GM12878 (cell line): ENCODE measurements around the gene CACNA1G. TPM values are rescaled to one million over a fixed set of nuclear protein-coding genes. Genes with fewer than 3 reads are reported as not detected.

Experiments
- ATAC-seq: fragments of 200-7000 bp; cut with Tn5 transposase; 3 replicates; pipeline ENCODE4 v1.9.1; 2020; ENCODE audit warnings: mild to moderate bottlenecking, moderate library complexity
- BruUV-seq: library from RNA; stranded (reverse); fragments of 400-500 nt; replicated peaks from 2 replicates; lab custom pipeline; 2021; lab: Mats Ljungman, UMichigan
- CTCF ChIA-PET: fragments of 300-600 bp; sonication (Branson Sonifier 250); formaldehyde crosslinking; extraction: SDS; loops from one replicate; lab custom pipeline; 2021; ENCODE audit warnings: inconsistent platforms; lab: Yijun Ruan, JAX
- POLR2A ChIA-PET: fragments of 350-600 bp; formaldehyde crosslinking; extraction: SDS; loops from one replicate; lab custom pipeline; 2021; ENCODE audit warnings: inconsistent platforms; lab: Charles Lee
- RAD21 ChIA-PET: fragments of 300-600 bp; sonication (Branson Sonifier 250); formaldehyde crosslinking; loops from one replicate; lab custom pipeline; 2023; ENCODE audit warnings: antibody characterized with exemption; ENCODE audit not compliant: unreplicated experiment; lab: Charles Lee
- SMC1A ChIA-PET: fragments of 300-600 bp; sonication (Branson Sonifier 250); formaldehyde crosslinking; loops from one replicate; lab custom pipeline; 2023; ENCODE audit not compliant: unreplicated experiment, uncharacterized antibody; lab: Charles Lee
- DNase-seq: peaks from one replicate; pipeline ENCODE4 v3.0.0-alpha.2; 2011; ENCODE audit warnings: low read depth, low spot score
- FAIRE-seq: peaks from 3 replicates; lab custom pipeline; 2011; peaks lifted over from hg19 to GRCh38; lab: Jason Lieb, UNC
- H2AFZ ChIP-seq: 2 replicates; pipeline ENCODE4 v1.6.0; 2011; ENCODE audit warnings: low read depth, low read length, control low read depth; ENCODE audit not compliant: control insufficient read depth
- H3K27ac ChIP-seq: 2 replicates; pipeline ENCODE4 v1.5.1; 2011; ENCODE audit warnings: control low read depth; ENCODE audit not compliant: control insufficient read depth, insufficient read depth
- H3K27me3 ChIP-seq, 2 experiments: replicated peaks in 1 of 2; 2 replicates each; pipeline versions ENCODE4 v1.6.0 to v1.6.1; 2011; ENCODE audit warnings: low read length in 1 of 2; ENCODE audit not compliant: control insufficient read depth in 2 of 2, insufficient read depth in 2 of 2
- H3K36me3 ChIP-seq, 2 experiments: 2 replicates each; pipeline ENCODE4 v1.5.1; 2011; ENCODE audit warnings: low read length in 1 of 2; ENCODE audit not compliant: control insufficient read depth in 2 of 2, insufficient read depth in 2 of 2
- H3K4me1 ChIP-seq: 2 replicates; pipeline ENCODE4 v1.6.1; 2011; ENCODE audit warnings: mild to moderate bottlenecking, low read length, moderate library complexity, mixed read lengths; ENCODE audit not compliant: control insufficient read depth, insufficient read depth
- H3K4me2 ChIP-seq: 2 replicates; pipeline ENCODE4 v1.6.0; 2011; ENCODE audit warnings: control low read depth; ENCODE audit not compliant: control insufficient read depth, insufficient read depth
- H3K4me3 ChIP-seq: fragments of 200-600 bp; sonication (generic); 2 replicates; pipeline ENCODE4 v1.5.1; 2016
- H3K79me2 ChIP-seq: 2 replicates; pipeline ENCODE4 v1.6.0; 2011; ENCODE audit warnings: low read length; ENCODE audit not compliant: control insufficient read depth, insufficient read depth
- H3K9ac ChIP-seq: 2 replicates; pipeline ENCODE4 v1.8.0; 2011; ENCODE audit warnings: low read length, control low read depth, mixed read lengths; ENCODE audit not compliant: control insufficient read depth, insufficient read depth
- H3K9me3 ChIP-seq: replicated peaks from 3 replicates; pipeline ENCODE4 v1.5.1; 2011; ENCODE audit warnings: mild to moderate bottlenecking, low read length; ENCODE audit not compliant: control insufficient read depth, insufficient read depth
- H4K20me1 ChIP-seq: 2 replicates; pipeline ENCODE4 v1.6.0; 2011; ENCODE audit not compliant: control insufficient read depth, insufficient read depth
- BRCA1 ChIP-seq: IDR thresholded peaks from 2 replicates; pipeline ENCODE4 v1.6.1; 2011; ENCODE audit warnings: low read depth, low read length, improper control_type of control experiment
- KDM1A ChIP-seq: fragments of 200-600 bp; sonication (generic); IDR thresholded peaks from 2 replicates; pipeline ENCODE4 v1.6.1; 2016; ENCODE audit warnings: borderline replicate concordance
- POLR2A ChIP-seq: IDR thresholded peaks from 2 replicates; pipeline ENCODE4 v1.6.1; 2011; ENCODE audit warnings: low read depth, mild to moderate bottlenecking, low read length
- POU2F2 ChIP-seq: IDR thresholded peaks from 3 replicates; pipeline ENCODE4 v1.6.1; 2011; ENCODE audit warnings: low read depth, mild to moderate bottlenecking, low read length, borderline replicate concordance
- RCOR1 ChIP-seq: conservative IDR thresholded peaks from 2 replicates; pipeline ENCODE4 v1.6.1; 2012; ENCODE audit warnings: low read depth, low read length, improper control_type of control experiment
- RFX5 ChIP-seq: IDR thresholded peaks from 2 replicates; pipeline ENCODE4 v1.6.1; 2011; ENCODE audit warnings: low read depth, low read length, improper control_type of control experiment
- SUZ12 ChIP-seq: fragments of 200-600 bp; sonication (generic); IDR thresholded peaks from one replicate; pipeline ENCODE4 v1.6.1; 2018; ENCODE audit warnings: antibody characterized with exemption, mild to moderate bottlenecking; ENCODE audit not compliant: unreplicated experiment
- YY1 ChIP-seq: IDR thresholded peaks from 2 replicates; pipeline ENCODE4 v1.6.1; 2011; ENCODE audit warnings: low read depth, mild to moderate bottlenecking, low read length
- WGBS: methylation state at CpG from one replicate; pipeline ENCODE4 v1.1.6; 2016; ENCODE audit warnings: low lambda C conversion rate; ENCODE audit not compliant: insufficient replicate concordance, insufficient coverage; ENCODE audit errors: missing lambda C conversion rate; 5-methylcytosine and 5-hydroxymethylcytosine counted together
- in situ Hi-C: fragments of 300-500 bp; cut with MboI; formaldehyde crosslinking; loops from 9 replicates; pipeline ENCODE4 v1.14.3; 2018; ENCODE audit warnings: mixed read lengths
- intact Hi-C: fragments of 100-400 bp; cut with micrococcal nuclease; formaldehyde crosslinking; loops from one replicate; pipeline ENCODE4 v1.14.2; 2022; ENCODE audit not compliant: unreplicated experiment
- polyA plus RNA-seq, 11 experiments: library from polyadenylated mRNA; depleted of rRNA in 4 of 11; unstranded in 6 of 11; stranded (reverse) in 5 of 11; fragments of >200 nt; fragmentation: Nextera tagmentation in 4 of 11; fragmentation: Illumina TruSeq in 1 of 11; extraction: Ambion mirVana in 4 of 11; extraction: Trizol in 1 of 11; gene quantifications; 1 replicate in 1 of 11; 2 replicates in 10 of 11; pipeline versions ENCODE4 v1.2.1 to v1.2.3, GENCODE V29; 2011 to 2016; ENCODE audit warnings: inconsistent platforms in 2 of 11, missing spikeins in 2 of 11, low read depth in 1 of 11
- total RNA-seq, 4 experiments: library from RNA; depleted of rRNA in 3 of 4; stranded (reverse); fragments of >200 nt in 3 of 4; fragmentation: Illumina TruSeq in 1 of 4; extraction: Trizol in 1 of 4; gene quantifications; 2 replicates each; pipeline versions ENCODE4 v1.2.1 to v1.2.3, GENCODE V29; 2013 to 2021
- TF ChIP-seq, protein P1 (sequence below): fragments of 450-650 bp; IDR thresholded peaks from 2 replicates; pipeline ENCODE4 v1.6.1; 2016; ENCODE audit warnings: mild to moderate bottlenecking, moderate library complexity, borderline replicate concordance

CACNA1G gene
- total and polyA plus RNA-seq, 10 of the 15 experiments (the other 5 are each of a cell fraction or from before 2014, with no cell fraction given), result 0.03 to 0.15 TPM; not detected in 8

DNA sequence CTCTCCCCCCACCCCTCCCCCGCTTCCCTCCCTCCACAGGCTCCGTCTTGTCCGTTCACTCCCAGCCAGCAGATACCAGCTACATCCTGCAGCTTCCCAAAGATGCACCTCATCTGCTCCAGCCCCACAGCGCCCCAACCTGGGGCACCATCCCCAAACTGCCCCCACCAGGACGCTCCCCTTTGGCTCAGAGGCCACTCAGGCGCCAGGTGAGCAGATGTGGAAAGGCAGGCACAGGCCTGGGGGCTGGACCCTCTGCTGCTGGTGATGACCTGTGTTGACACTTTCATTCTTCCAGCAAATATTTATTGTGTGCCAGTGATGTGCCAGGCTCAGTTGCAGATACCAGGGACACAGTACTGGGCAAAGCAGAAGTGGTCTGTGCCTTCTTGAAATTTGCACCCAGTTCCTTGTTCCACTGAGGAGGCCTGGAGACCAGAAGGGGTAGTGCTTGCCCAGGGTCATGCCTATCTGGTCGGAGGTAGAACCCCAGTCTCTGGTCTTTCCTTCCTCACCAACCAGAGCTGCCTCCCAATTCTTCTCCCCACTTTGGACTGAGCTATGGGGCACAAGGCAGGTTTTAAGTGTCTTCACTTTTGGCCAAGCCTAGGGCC lies 63.9 kb downstream of the CACNA1G start (continued):
- TF ChIP-seq, protein P1, sequence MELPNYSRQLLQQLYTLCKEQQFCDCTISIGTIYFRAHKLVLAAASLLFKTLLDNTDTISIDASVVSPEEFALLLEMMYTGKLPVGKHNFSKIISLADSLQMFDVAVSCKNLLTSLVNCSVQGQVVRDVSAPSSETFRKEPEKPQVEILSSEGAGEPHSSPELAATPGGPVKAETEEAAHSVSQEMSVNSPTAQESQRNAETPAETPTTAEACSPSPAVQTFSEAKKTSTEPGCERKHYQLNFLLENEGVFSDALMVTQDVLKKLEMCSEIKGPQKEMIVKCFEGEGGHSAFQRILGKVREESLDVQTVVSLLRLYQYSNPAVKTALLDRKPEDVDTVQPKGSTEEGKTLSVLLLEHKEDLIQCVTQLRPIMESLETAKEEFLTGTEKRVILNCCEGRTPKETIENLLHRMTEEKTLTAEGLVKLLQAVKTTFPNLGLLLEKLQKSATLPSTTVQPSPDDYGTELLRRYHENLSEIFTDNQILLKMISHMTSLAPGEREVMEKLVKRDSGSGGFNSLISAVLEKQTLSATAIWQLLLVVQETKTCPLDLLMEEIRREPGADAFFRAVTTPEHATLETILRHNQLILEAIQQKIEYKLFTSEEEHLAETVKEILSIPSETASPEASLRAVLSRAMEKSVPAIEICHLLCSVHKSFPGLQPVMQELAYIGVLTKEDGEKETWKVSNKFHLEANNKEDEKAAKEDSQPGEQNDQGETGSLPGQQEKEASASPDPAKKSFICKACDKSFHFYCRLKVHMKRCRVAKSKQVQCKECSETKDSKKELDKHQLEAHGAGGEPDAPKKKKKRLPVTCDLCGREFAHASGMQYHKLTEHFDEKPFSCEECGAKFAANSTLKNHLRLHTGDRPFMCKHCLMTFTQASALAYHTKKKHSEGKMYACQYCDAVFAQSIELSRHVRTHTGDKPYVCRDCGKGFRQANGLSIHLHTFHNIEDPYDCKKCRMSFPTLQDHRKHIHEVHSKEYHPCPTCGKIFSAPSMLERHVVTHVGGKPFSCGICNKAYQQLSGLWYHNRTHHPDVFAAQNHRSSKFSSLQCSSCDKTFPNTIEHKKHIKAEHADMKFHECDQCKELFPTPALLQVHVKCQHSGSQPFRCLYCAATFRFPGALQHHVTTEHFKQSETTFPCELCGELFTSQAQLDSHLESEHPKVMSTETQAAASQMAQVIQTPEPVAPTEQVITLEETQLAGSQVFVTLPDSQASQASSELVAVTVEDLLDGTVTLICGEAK, result no peak
- TF ChIP-seq BRCA1 (no peak), POLR2A (no peak)

DNA sequence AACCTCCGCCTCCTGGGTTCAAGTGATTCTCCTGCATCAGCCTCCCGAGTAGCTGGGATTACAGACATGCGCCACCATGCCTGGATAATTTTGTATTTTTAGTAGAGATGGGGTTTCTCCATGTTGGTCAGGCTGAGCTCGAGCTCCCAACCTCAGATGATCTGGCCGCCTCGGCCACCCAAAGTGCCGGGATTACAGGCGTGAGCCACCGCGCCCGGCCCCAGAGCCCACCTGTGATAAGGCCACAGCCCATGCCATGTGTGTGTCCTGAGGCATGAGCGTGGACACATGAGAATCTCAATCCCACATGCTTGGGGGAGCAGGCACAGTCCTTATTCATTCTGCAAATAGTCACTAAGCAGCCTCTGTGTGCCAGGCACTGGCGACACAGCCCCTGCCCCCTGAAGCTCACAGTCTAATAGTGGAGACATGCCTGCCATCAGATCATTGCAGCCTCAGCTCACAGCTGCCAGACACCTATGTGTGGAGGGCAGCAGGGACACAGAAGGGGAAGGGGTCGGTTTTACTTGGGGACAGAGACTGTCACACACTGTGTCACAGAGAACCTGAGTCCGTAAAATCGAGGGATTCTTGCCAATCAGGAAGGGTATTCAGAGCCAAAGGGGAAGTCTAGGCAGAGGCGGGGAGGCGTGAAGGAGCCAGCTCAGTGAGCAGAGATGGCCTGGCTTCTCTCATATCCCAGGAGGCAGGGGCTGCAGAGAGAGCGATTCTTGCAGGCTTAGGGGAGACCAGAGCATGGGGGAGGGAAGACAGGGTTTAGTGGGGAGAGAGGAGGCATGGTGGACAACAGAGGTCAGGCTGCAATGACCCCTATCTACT lies 64.7 kb downstream of the CACNA1G start:
- TF ChIP-seq RCOR1 (no peak), SUZ12 (no peak), YY1 (no peak), RFX5 (no peak), KDM1A (no peak), POU2F2 (no peak)
- H3K9me3 ChIP-seq, result no peaks in the 10 kb centered on the region
- ChIA-PET SMC1A (interaction anchor here (0.9 to 1.6 kb wide), 3 partner anchors 50 to 142 kb away, joined by 3 to 7 read pairs (median 5); no protein-coding TSS in a partner anchor), CTCF (interaction anchor here (0.6 to 17.1 kb wide), 13 partner anchors 13 to 142 kb away, joined by 3 to 211 read pairs (median 4); partner anchors contain the start of genes ABCC3 and SPATA20), POLR2A (interaction anchor here (0.7 to 0.9 kb wide), 3 partner anchors 36 to 78 kb away, joined by 3 to 5 read pairs (median 3); partner anchors contain the start of gene SPATA20), RAD21 (interaction anchor here (0.6 to 2.2 kb wide), 9 partner anchors 12 to 144 kb away, joined by 3 to 11 read pairs (median 4); partner anchors contain the start of genes CACNA1G and SPATA20)
- H3K9ac ChIP-seq, result no peak overlapping the region
- 25% methylated on average over 19 of the region's 19 CpGs for WGBS
- FAIRE-seq (no peak), DNase-seq (no peak), ATAC-seq (no peak)
- in situ Hi-C loops (loop anchor here (5.0 to 10.0 kb wide), 2 partner anchors 83 to 140 kb away; no protein-coding TSS in a partner anchor), intact Hi-C loops (no loop called here)
- H3K36me3 ChIP-seq, result no peaks in the 10 kb centered on the region
- H3K4me2 ChIP-seq, result no peak overlapping the region
- no peak overlapping the region for H3K4me3 ChIP-seq
- BruUV-seq, result no TSS peak
- no peaks in the 10 kb centered on the region for H4K20me1 ChIP-seq
- H3K79me2 ChIP-seq, result no peaks in the 10 kb centered on the region
- no peaks in the 10 kb centered on the region for H3K4me1 ChIP-seq
- H3K27ac ChIP-seq, result no peak overlapping the region
- peaks cover 0 to 1% of the 10 kb centered on the region in 2 experiments; a peak in 2 of 4 replicates for H3K27me3 ChIP-seq
- no peak overlapping the region for H2AFZ ChIP-seq
